Dendritic cell treated with granulocyte-macrophage colony-stimulating factor and Interleukin-4, amounts not matched to agents 40 ng/mL and 50 ng/mL, for 4 days (primary cell): ENCODE measurements around the gene STXBP5.

Experiments
- H3K27ac Mint-ChIP-seq: one replicate; pipeline ENCODE4 v1.8.0; 2022; ENCODE audit warnings: mild to moderate bottlenecking, mixed read lengths
- H3K27me3 Mint-ChIP-seq: one replicate; pipeline ENCODE4 v1.8.0; 2022; ENCODE audit warnings: mild to moderate bottlenecking, mixed read lengths
- H3K36me3 Mint-ChIP-seq: one replicate; pipeline ENCODE4 v1.8.0; 2022; ENCODE audit warnings: low read depth, mixed read lengths
- H3K4me1 Mint-ChIP-seq: one replicate; pipeline ENCODE4 v1.8.0; 2022; ENCODE audit warnings: low read depth, mixed read lengths
- H3K4me3 Mint-ChIP-seq: one replicate; pipeline ENCODE4 v1.8.0; 2022; ENCODE audit warnings: mild to moderate bottlenecking, moderate library complexity, mixed read lengths
- H3K9me3 Mint-ChIP-seq: one replicate; pipeline ENCODE4 v1.8.0; 2022; ENCODE audit warnings: mixed read lengths
- intact Hi-C: fragments of 100-400 bp; cut with micrococcal nuclease; formaldehyde crosslinking; loops from one replicate; pipeline ENCODE4 v1.15.0; 2022

Gene STXBP5

DNA sequence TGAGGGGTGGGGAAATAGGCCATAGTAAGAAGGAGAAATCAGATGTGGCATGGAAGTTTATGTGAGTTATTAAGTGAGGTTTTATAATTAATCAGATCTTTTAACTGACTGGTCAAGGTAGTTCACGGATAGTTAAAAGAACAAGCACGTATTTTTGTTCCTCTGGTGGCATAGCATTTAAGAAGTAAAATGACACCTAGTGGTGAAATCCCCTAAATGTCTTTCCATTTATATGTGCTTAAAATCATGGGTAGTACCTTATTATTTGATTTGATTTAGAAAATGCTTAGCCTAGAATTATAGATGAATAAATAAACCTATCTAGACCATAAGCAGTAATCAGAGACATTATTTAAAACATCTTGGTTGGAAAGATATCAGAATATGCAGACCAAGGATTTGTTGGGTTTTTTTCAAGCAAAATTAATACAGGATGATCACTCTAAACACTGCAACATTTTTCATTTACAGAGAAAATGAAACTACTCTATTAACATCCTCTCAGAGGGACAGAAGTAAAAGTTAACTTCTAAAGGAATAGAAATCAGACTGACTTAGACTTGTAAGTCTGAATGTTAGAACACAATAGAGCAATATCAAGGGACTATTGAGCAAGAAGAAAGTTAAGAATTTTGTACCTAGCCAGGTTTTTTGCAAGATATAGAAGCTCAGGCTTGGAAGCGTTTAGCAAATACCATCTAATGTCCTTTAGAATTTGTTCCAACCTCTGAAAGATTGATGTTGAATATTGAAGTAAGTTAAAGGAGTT lies 81.1 kb downstream of the STXBP5 start:
- H3K4me3 Mint-ChIP-seq, result no peak overlapping the region
- peak overlapping the region; percentile 62 for H3K27ac Mint-ChIP-seq
- peaks cover 34% of the 10 kb centered on the region for H3K36me3 Mint-ChIP-seq
- H3K27me3 Mint-ChIP-seq, result no peaks in the 10 kb centered on the region
- H3K4me1 Mint-ChIP-seq, result peaks cover 24% of the 10 kb centered on the region
- intact Hi-C loops, result loop anchor here (5.0 kb wide), 2 partner anchors 383 to 428 kb away; no protein-coding TSS in a partner anchor
- no peaks in the 10 kb centered on the region for H3K9me3 Mint-ChIP-seq

DNA sequence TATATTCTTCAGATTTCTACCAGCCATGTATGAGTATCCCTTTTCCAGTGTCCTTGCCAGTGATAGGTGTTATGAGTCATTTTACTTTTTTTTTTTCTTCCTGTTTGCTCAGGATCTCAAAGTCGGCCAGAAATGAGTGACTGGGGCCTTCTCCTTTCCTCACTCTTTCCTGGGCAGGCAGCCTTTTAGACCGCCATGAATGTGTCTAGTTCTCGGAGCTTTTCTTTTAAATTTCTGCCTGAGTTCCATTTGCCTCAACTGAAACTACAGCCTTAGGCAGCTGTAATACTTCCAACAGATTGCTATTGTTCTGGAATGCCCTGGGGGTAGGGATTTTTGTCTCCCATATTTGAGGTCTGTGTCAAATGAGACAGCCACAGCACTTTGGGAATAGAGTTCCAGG lies 83.7 kb downstream of the STXBP5 start:
- H3K27me3 Mint-ChIP-seq, result no peaks in the 10 kb centered on the region
- intact Hi-C loops, result loop anchor here (5.0 kb wide), 2 partner anchors 386 to 431 kb away; no protein-coding TSS in a partner anchor
- peaks cover 35% of the 10 kb centered on the region for H3K36me3 Mint-ChIP-seq
- no peaks in the 10 kb centered on the region for H3K9me3 Mint-ChIP-seq
- peak overlapping the region; percentile 66 for H3K27ac Mint-ChIP-seq
- H3K4me1 Mint-ChIP-seq, result peaks cover 17% of the 10 kb centered on the region
- no peak overlapping the region for H3K4me3 Mint-ChIP-seq

DNA sequence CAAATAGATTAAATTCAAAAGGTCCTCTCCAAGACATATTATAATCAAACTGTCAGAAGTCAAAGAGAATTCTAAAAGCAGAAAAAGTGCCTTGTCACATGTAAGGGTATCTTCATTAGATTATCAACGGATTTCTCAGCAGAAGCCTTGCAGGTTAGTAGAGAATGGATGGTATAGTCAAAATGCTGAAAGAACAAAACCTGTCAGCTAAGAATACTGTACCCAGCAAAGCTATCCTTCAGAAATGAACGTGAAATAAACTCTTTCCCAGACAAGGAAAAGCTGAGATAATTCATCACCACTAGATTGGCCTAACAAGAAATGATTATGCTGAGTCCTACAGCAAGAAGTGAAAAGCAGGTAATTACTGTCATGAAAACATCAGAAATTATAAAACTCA lies 92.9 kb downstream of the STXBP5 start:
- peaks cover 63% of the 10 kb centered on the region for H3K36me3 Mint-ChIP-seq
- H3K9me3 Mint-ChIP-seq, result peaks cover 55% of the 10 kb centered on the region
- H3K27me3 Mint-ChIP-seq, result no peaks in the 10 kb centered on the region
- intact Hi-C loops, result no loop called here
- H3K27ac Mint-ChIP-seq, result no peak overlapping the region
- no peak overlapping the region for H3K4me3 Mint-ChIP-seq
- no peaks in the 10 kb centered on the region for H3K4me1 Mint-ChIP-seq

DNA sequence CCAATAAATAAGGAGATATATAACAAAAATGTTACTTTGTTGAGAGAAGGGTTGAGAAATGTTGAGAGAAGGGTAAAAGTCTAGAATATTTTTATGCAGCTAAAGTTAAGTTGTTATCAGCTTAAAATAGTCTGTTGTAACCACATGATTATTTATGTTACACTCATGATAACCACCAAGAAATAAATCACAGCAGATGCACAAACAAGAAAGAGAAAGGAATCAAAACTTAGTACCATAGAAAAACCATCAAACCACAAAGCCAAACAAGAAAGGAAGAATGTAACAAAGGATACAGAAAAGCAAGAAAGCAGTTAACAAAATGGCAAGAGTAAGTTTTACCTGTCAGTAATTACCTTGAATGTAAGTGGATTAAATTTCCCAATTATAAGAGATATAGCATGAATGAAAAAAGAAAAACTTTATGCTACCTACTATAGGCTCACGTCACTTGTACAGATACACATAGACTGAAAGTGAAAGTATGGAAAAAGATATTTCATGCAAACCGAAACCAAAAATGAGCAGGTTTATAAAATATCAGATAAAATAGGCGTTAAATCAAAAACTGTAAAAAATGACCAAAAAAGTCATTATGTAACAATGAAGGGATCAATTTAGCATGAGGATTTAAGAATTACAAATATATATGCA lies 93.6 kb downstream of the STXBP5 start:
- Mint-ChIP-seq H3K4me1 (no peaks in the 10 kb centered on the region), H3K27me3 (no peaks in the 10 kb centered on the region), H3K9me3 (peaks cover 60% of the 10 kb centered on the region), H3K4me3 (no peak overlapping the region), H3K27ac (no peak overlapping the region), H3K36me3 (peaks cover 67% of the 10 kb centered on the region)
- intact Hi-C loops, result no loop called here

DNA sequence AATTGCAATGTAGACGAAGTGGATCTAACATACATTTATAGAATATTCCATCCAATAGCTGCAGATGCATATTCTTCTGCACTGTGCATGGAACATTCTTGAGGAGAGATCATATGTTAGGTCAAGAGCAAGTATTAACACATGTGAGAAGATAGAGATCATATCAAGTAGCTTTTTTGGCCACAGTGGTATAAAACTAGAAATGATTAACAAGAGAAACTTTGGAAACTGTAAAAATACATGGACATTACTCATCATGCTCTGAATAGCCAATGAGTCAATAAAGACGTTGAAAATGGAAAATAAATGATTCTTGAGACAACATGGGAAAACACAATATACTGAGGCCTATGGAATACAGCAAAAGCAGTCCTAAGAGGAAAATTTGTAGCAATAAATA lies 94.2 kb downstream of the STXBP5 start:
- Mint-ChIP-seq H3K9me3 (peaks cover 66% of the 10 kb centered on the region), H3K27ac (no peak overlapping the region), H3K4me3 (no peak overlapping the region), H3K27me3 (no peaks in the 10 kb centered on the region), H3K36me3 (peaks cover 70% of the 10 kb centered on the region), H3K4me1 (no peaks in the 10 kb centered on the region)
- intact Hi-C loops, result no loop called here

DNA sequence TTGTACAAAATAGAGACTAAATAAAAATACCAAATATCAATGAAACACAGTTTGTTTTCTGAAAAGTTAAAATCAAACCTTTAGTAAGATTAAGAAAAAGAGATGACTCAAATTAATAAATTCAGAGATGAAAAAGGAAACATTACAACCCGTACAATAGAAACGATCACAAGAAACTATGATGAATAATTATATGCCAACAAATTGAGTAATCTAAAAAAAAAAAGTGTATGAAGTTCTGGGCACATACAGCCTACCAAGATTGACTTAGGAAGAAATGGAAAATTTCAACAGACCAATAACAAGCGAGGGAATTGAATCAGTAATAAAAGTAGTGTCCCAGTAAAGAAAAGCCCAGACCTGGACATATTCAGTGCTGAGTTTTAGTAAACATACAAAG lies 94.8 kb downstream of the STXBP5 start:
- H3K9me3 Mint-ChIP-seq, result peaks cover 71% of the 10 kb centered on the region
- no peak overlapping the region for H3K27ac Mint-ChIP-seq
- no peaks in the 10 kb centered on the region for H3K4me1 Mint-ChIP-seq
- no peaks in the 10 kb centered on the region for H3K27me3 Mint-ChIP-seq
- peaks cover 70% of the 10 kb centered on the region for H3K36me3 Mint-ChIP-seq
- no peak overlapping the region for H3K4me3 Mint-ChIP-seq
- intact Hi-C loops, result no loop called here

DNA sequence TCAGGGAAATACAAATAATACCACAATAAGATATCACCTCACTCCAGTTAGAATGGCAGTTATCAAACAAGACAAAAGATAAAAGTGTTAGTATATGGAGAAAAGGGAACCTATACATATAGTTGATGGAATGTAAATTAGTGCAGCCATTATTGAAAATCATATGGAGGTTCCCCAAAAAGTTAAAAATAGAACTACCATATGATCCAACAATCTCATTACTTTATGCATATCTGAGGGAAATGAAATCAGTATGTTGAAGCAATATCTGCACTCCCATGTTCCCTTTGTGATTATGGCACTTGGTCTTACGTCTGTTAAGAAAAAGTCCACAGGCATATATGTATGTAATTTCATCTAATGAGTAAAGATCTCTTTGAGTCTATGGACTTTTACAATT lies 96.9 kb downstream of the STXBP5 start:
- no peak overlapping the region for H3K4me3 Mint-ChIP-seq
- H3K27ac Mint-ChIP-seq, result no peak overlapping the region
- H3K36me3 Mint-ChIP-seq, result peaks cover 64% of the 10 kb centered on the region
- peaks cover 61% of the 10 kb centered on the region for H3K9me3 Mint-ChIP-seq
- H3K4me1 Mint-ChIP-seq, result peaks cover 2% of the 10 kb centered on the region
- intact Hi-C loops, result no loop called here
- no peaks in the 10 kb centered on the region for H3K27me3 Mint-ChIP-seq

DNA sequence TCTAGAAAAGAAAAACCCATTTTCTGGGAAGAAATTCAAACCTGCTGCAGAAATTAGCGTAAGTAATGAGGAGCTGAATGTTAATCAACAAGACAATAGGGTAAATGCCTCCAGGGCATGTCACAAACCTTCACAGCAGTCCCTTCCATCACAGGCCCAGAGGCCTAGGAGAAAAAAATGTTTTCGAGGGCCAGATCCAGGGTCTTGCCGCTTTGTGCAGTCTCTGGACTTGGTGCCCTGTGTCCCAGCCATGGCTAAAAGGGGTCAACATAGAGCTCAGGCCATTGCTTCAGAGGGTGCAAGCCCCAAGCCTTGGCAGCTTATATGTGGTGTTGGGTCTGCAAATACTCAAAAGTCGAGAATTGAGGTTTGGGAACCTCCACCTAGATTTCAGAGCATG lies 99.8 kb downstream of the STXBP5 start:
- H3K4me1 Mint-ChIP-seq, result peaks cover 9% of the 10 kb centered on the region
- no peak overlapping the region for H3K4me3 Mint-ChIP-seq
- H3K9me3 Mint-ChIP-seq, result peaks cover 32% of the 10 kb centered on the region
- no peaks in the 10 kb centered on the region for H3K27me3 Mint-ChIP-seq
- H3K27ac Mint-ChIP-seq, result no peak overlapping the region
- intact Hi-C loops, result no loop called here
- peaks cover 34% of the 10 kb centered on the region for H3K36me3 Mint-ChIP-seq

DNA sequence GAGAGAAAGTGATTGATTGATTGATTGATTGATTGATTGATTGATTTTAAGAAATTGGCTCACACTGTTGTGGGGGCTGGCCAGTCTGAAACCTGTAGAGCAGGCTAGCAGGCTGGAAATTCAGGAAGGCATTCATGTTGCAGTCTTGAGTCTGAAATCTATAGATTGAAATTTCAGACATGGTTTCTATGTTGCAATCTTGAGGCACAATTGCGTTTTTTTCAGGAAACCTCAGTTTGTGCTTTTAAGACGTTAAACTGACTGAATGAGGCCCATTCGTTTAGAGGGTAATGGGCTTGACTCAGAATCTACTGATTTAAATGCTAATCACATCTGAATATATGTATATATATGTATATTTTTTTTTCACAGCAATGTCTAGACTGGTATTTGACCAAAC lies 106.3 kb downstream of the STXBP5 start:
- intact Hi-C loops, result no loop called here
- no peaks in the 10 kb centered on the region for H3K9me3 Mint-ChIP-seq
- H3K4me3 Mint-ChIP-seq, result no peak overlapping the region
- peaks cover 22% of the 10 kb centered on the region for H3K4me1 Mint-ChIP-seq
- H3K27ac Mint-ChIP-seq, result no peak overlapping the region
- peaks cover 15% of the 10 kb centered on the region for H3K36me3 Mint-ChIP-seq
- H3K27me3 Mint-ChIP-seq, result no peaks in the 10 kb centered on the region

DNA sequence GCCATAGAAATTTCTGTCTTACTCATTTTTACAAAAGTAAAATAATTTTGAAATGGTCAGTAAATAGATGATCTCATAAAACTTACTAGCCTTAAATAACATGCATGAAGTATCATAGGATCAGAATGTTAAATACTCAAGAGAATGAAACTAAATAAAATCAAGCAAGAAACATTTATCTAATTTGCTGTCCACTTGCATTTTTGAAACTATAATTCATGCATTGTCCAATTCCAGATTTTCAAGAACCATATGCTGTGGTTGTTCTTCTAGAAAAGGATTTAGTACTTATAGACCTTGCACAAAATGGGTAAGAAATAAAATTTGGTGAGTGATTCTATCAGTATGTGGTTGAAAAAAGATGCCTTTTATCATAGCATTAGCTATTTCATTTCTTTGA lies 107.0 kb downstream of the STXBP5 start:
- no peaks in the 10 kb centered on the region for H3K27me3 Mint-ChIP-seq
- no peak overlapping the region for H3K27ac Mint-ChIP-seq
- no peaks in the 10 kb centered on the region for H3K9me3 Mint-ChIP-seq
- H3K4me1 Mint-ChIP-seq, result peaks cover 19% of the 10 kb centered on the region
- H3K4me3 Mint-ChIP-seq, result no peak overlapping the region
- H3K36me3 Mint-ChIP-seq, result peaks cover 22% of the 10 kb centered on the region
- intact Hi-C loops, result no loop called here

DNA sequence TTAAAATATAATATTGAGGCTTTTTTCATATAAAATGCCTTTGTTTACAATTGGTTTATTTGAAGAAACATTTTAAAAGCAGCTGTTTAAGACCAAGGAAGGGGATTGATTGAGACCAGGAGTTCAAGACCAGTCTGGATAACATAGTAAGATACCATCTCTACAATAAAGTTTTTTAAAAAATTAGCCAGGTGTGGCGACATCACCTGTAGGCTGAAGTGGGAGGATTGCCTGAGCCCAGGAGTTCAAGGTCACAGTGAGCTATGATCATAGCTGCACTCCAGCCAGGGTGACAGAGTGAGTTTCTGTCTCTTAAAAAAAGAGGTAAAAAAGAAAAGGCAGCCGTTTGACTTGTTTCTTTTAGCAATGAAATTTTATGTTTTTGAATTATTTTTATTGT lies 117.0 kb downstream of the STXBP5 start:
- peaks cover 27% of the 10 kb centered on the region for H3K4me1 Mint-ChIP-seq
- H3K27ac Mint-ChIP-seq, result peak overlapping the region; percentile 83
- no peaks in the 10 kb centered on the region for H3K27me3 Mint-ChIP-seq
- H3K4me3 Mint-ChIP-seq, result peak overlapping the region; percentile 23
- H3K9me3 Mint-ChIP-seq, result no peaks in the 10 kb centered on the region
- intact Hi-C loops, result no loop called here
- H3K36me3 Mint-ChIP-seq, result peaks cover 46% of the 10 kb centered on the region

DNA sequence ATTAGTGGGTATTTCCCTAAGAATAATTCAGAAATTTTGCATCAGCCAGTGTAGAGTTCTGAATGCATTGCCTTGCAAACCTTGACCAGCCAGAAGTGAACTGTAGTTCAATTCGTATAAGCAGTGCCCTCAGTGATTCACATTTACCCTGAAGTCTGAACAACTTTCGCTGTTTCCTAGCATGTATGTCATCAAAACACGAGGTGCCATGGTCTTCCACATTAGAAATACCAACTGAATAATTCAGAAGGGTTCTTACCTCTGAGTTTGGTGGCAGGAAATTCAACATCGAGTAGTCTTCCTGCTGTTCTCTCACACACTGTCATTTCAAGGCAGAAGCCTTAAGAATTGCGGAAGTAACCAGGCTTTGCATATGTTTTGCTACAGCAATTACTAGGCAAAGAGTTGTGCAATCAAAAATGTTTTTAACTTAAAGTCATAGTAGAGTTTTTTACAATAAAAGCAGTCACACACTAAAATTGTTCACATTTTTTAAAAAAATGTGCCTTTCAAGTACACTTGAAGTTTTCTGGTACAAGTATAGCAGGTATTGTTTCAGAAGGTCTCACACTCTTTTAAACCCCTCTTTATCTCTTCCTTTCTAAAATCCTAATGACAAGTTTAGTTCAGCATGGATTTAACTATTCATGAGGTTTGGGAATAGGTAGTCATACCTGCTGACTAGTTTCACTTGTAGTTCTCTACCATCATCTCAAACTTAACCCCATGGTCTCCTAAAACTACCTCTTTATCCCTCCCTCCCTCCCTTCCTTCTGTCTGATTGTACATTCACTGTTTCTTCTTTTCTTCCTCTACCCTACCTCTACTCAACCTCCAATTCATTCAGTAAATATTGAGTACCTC lies 118.3 kb downstream of the STXBP5 start:
- Mint-ChIP-seq H3K4me3 (peak overlapping the region; percentile 68), H3K27ac (peak overlapping the region; percentile 83), H3K9me3 (no peaks in the 10 kb centered on the region), H3K4me1 (peaks cover 27% of the 10 kb centered on the region), H3K27me3 (no peaks in the 10 kb centered on the region), H3K36me3 (peaks cover 46% of the 10 kb centered on the region)
- intact Hi-C loops, result loop anchor here (2.0 kb wide), 1 partner anchor 120 kb away; no protein-coding TSS in a partner anchor

DNA sequence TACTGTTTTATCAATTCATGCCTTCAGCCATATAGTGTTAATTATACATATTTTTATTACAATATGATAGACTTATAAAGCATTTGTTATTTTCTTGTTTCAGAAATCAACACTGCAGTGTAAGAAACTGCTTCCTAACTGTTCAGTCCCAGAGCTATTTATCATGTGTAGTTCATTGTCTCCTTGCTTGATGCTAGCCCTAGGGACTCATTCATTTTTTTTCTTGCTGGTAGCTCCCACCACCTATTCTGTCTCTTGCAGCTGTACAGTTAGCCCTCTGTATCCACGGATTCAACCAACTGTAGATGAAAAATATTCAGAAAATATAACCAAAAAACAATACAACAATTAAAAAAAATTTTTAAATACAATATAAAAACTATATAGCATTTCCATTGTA lies 121.3 kb downstream of the STXBP5 start:
- H3K4me3 Mint-ChIP-seq, result no peak overlapping the region
- no peak overlapping the region for H3K27ac Mint-ChIP-seq
- no peaks in the 10 kb centered on the region for H3K27me3 Mint-ChIP-seq
- H3K4me1 Mint-ChIP-seq, result peaks cover 21% of the 10 kb centered on the region
- intact Hi-C loops, result no loop called here
- no peaks in the 10 kb centered on the region for H3K9me3 Mint-ChIP-seq
- peaks cover 45% of the 10 kb centered on the region for H3K36me3 Mint-ChIP-seq

DNA sequence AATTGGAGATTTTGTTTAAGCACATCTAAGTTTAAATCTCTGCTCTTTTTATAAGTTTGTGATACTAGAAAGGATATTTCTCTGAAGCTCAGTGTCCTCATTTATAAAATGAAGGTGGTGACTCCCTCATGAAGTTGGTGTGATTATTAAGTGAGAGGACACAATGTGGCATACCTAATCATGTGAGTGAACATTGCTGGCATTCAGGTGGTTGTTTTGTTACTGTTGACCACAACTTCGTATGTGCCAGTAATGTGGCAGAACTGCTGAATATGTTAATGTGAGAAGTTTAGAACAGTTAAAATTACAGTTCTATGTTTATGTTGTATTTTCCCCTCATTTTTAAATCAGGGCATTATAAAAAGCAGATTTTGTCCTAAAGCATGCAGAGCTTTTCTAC lies 127.2 kb downstream of the STXBP5 start:
- Mint-ChIP-seq H3K9me3 (no peaks in the 10 kb centered on the region), H3K27ac (no peak overlapping the region), H3K4me3 (no peak overlapping the region), H3K36me3 (peaks cover 31% of the 10 kb centered on the region), H3K27me3 (no peaks in the 10 kb centered on the region), H3K4me1 (no peaks in the 10 kb centered on the region)
- intact Hi-C loops, result no loop called here
